ENCODE results near the gene RBM24.

RBM24 gene

DNA sequence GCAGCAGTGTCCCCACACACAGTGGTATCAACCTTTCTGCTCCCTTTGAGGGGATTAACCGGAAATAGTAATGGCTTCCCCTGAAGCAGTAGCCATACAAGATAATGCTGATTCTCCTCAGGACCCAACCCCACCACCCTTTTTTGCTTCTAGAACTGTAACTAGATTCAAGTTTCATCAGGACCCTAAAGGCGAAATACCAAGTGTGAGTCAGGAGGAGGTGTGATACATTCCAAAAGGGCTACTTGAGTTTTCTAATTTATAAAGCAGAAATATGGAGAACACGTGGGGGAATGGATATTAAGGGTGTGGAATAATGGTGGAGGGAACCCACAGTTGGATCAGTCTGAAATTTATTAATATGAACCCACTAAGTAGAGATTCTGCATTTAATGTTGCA, 60.7 kb downstream of the RBM24 start:
- no peak for DNase-seq
- Histone ChIP-seq H2AFZ (ENCODE audit: low read depth, low read length) (no peak overlapping the region), H3K27me3 (ENCODE audit: control insufficient read depth in 1 of 2, insufficient read depth in 1 of 2, low read length in 2 of 2) (no peaks in the 10 kb centered on the region), H3K36me3 (ENCODE audit: control insufficient read depth in 1 of 2, insufficient read depth in 2 of 2, low read depth in 1 of 2, low read length in 2 of 2) (no peaks in the 10 kb centered on the region), H3K23ac (ENCODE audit: low read length in 2 of 2) (no peak overlapping the region), H4K91ac (ENCODE audit: low read length) (no peak overlapping the region), H2BK5ac (ENCODE audit: low read depth, low read length, poor library complexity, severe bottlenecking) (no peak overlapping the region), H2BK12ac (ENCODE audit: low read length in 2 of 2) (no peak overlapping the region), H3K18ac (ENCODE audit: low read depth in 1 of 2, low read length in 2 of 2) (no peak overlapping the region), H2AK5ac (ENCODE audit: low read length, severe bottlenecking) (no peak overlapping the region), H2BK15ac (ENCODE audit: low read depth, poor library complexity, severe bottlenecking) (no peak overlapping the region), H3K4me2 (ENCODE audit: low read length, poor library complexity, severe bottlenecking) (no peak overlapping the region), H3K9ac (ENCODE audit: low read length) (no peak overlapping the region), H3K79me1 (replicated peaks; ENCODE audit: low read length, poor library complexity, severe bottlenecking) (no peaks in the 10 kb centered on the region), H3K14ac (ENCODE audit: low read length in 2 of 2) (no peak overlapping the region), H3K4me1 (ENCODE audit: control insufficient read depth, insufficient read depth, low read depth, low read length) (no peaks in the 10 kb centered on the region), H3K4me3 (ENCODE audit: insufficient read depth in 1 of 2, low read depth in 1 of 2, low read length in 2 of 2) (no peak overlapping the region), H2BK120ac (ENCODE audit: low read depth, low read length) (no peak overlapping the region), H4K8ac (ENCODE audit: low read length) (no peak overlapping the region), H3K9me3 (ENCODE audit: control insufficient read depth, low read length) (no peaks in the 10 kb centered on the region), H3K27ac (ENCODE audit: low read length, poor library complexity, severe bottlenecking) (no peak overlapping the region), H3K4ac (ENCODE audit: low read depth in 1 of 2, low read length in 2 of 2) (no peak overlapping the region)
- 79% methylated on average over 3 of the region's 3 CpGs for WGBS

DNA sequence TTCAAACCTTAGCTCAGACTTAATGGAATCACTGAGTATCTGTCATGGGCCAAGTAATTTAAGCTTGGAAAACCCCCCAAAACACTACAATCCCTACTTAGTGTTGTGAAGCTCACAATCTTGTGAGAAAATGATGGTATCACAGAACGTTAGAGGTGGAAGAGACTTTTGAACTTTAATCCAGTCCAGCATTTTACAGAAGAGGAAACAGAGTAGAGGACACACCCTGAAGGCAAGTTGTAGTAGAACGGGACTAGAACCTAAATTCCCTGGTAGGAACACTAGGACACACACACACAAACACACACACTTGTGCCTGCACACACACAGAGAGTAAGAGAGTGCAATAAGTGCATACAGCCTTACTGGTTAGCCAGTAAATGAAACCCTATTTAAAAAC, 62.1 kb downstream of the RBM24 start:
- H3K4me1 ChIP-seq (ENCODE audit: control insufficient read depth, insufficient read depth, low read depth, low read length), result no peaks in the 10 kb centered on the region
- H2BK15ac ChIP-seq (ENCODE audit: low read depth, poor library complexity, severe bottlenecking), result no peak overlapping the region
- H3K4me2 ChIP-seq (ENCODE audit: low read length, poor library complexity, severe bottlenecking), result no peak overlapping the region
- no peaks in the 10 kb centered on the region for H3K36me3 ChIP-seq (ENCODE audit: control insufficient read depth in 1 of 2, insufficient read depth in 2 of 2, low read depth in 1 of 2, low read length in 2 of 2)
- no peaks in the 10 kb centered on the region for H3K9me3 ChIP-seq (ENCODE audit: control insufficient read depth, low read length)
- no peaks in the 10 kb centered on the region for H3K27me3 ChIP-seq (ENCODE audit: control insufficient read depth in 1 of 2, insufficient read depth in 1 of 2, low read length in 2 of 2)
- H3K18ac ChIP-seq (ENCODE audit: low read depth in 1 of 2, low read length in 2 of 2), result no peak overlapping the region
- no peak overlapping the region for H3K4me3 ChIP-seq (ENCODE audit: insufficient read depth in 1 of 2, low read depth in 1 of 2, low read length in 2 of 2)
- H3K14ac ChIP-seq (ENCODE audit: low read length in 2 of 2), result no peak overlapping the region
- 92% methylated on average over 2 of the region's 2 CpGs for WGBS
- no peak overlapping the region for H3K4ac ChIP-seq (ENCODE audit: low read depth in 1 of 2, low read length in 2 of 2)
- no peak overlapping the region for H3K9ac ChIP-seq (ENCODE audit: low read length)
- H2BK120ac ChIP-seq (ENCODE audit: low read depth, low read length), result no peak overlapping the region
- no peak overlapping the region for H3K23ac ChIP-seq (ENCODE audit: low read length in 2 of 2)
- H2BK5ac ChIP-seq (ENCODE audit: low read depth, low read length, poor library complexity, severe bottlenecking), result no peak overlapping the region
- no peak overlapping the region for H2AK5ac ChIP-seq (ENCODE audit: low read length, severe bottlenecking)
- no peak overlapping the region for H3K27ac ChIP-seq (ENCODE audit: low read length, poor library complexity, severe bottlenecking)
- no peak overlapping the region for H2AFZ ChIP-seq (ENCODE audit: low read depth, low read length)
- no peak overlapping the region for H4K91ac ChIP-seq (ENCODE audit: low read length)
- no peak for DNase-seq
- no peak overlapping the region for H4K8ac ChIP-seq (ENCODE audit: low read length)
- H2BK12ac ChIP-seq (ENCODE audit: low read length in 2 of 2), result no peak overlapping the region
- H3K79me1 ChIP-seq (replicated peaks; ENCODE audit: low read length, poor library complexity, severe bottlenecking), result no peaks in the 10 kb centered on the region

All from mesenchymal stem cell (in vitro differentiated cells and primary cell).